Gastroesophageal sphincter (tissue), 2 donors: ENCODE measurements around the gene PLCB1.

Source experiments
- EP300 ChIP-seq: sonication (generic); formaldehyde crosslinking; IDR thresholded peaks from one replicate; pipeline ENCODE4 v1.6.1; 2017; ENCODE audit warnings: antibody characterized with exemption, mild to moderate bottlenecking
- POLR2A ChIP-seq, 2 donors: fragments of 450-650 bp; IDR thresholded peaks; one replicate each; pipeline ENCODE4 v1.6.1; 2017; ENCODE audit warnings: antibody characterized with exemption in 2 of 2, mild to moderate bottlenecking in 2 of 2, moderate library complexity in 1 of 2

- TF ChIP-seq POLR2A (IDR thresholded peaks at IDR 0.05): no peak
- no peak for TF ChIP-seq EP300
Measured at GRCh38 chr20:8089668-8090067, 42.4 kb upstream of the PLCB1 start.
